GM12878 (cell line): Measurements from ENCODE around the gene ATXN1. TPM values are rescaled to one million over a fixed set of nuclear protein-coding genes. Genes with fewer than 3 reads are reported as not detected.

Experiments used
- ATAC-seq: fragments of 200-7000 bp; cut with Tn5 transposase; 3 replicates; pipeline ENCODE4 v1.9.1; 2020; ENCODE audit warnings: mild to moderate bottlenecking, moderate library complexity
- BruUV-seq: library from RNA; stranded (reverse); fragments of 400-500 nt; replicated peaks from 2 replicates; lab custom pipeline; 2021; lab: Mats Ljungman, UMichigan
- CTCF ChIA-PET: fragments of 300-600 bp; sonication (Branson Sonifier 250); formaldehyde crosslinking; extraction: SDS; loops from one replicate; lab custom pipeline; 2021; ENCODE audit warnings: inconsistent platforms; lab: Yijun Ruan, JAX
- POLR2A ChIA-PET: fragments of 350-600 bp; formaldehyde crosslinking; extraction: SDS; loops from one replicate; lab custom pipeline; 2021; ENCODE audit warnings: inconsistent platforms; lab: Charles Lee
- RAD21 ChIA-PET: fragments of 300-600 bp; sonication (Branson Sonifier 250); formaldehyde crosslinking; loops from one replicate; lab custom pipeline; 2023; ENCODE audit warnings: antibody characterized with exemption; ENCODE audit not compliant: unreplicated experiment; lab: Charles Lee
- SMC1A ChIA-PET: fragments of 300-600 bp; sonication (Branson Sonifier 250); formaldehyde crosslinking; loops from one replicate; lab custom pipeline; 2023; ENCODE audit not compliant: unreplicated experiment, uncharacterized antibody; lab: Charles Lee
- DNase-seq: peaks from one replicate; pipeline ENCODE4 v3.0.0-alpha.2; 2011; ENCODE audit warnings: low read depth, low spot score
- FAIRE-seq: peaks from 3 replicates; lab custom pipeline; 2011; peaks lifted over from hg19 to GRCh38; lab: Jason Lieb, UNC
- H2AFZ ChIP-seq: 2 replicates; pipeline ENCODE4 v1.6.0; 2011; ENCODE audit warnings: low read depth, low read length, control low read depth; ENCODE audit not compliant: control insufficient read depth
- H3K27ac ChIP-seq: 2 replicates; pipeline ENCODE4 v1.5.1; 2011; ENCODE audit warnings: control low read depth; ENCODE audit not compliant: control insufficient read depth, insufficient read depth
- H3K27me3 ChIP-seq, 2 experiments: replicated peaks in 1 of 2; 2 replicates each; pipeline versions ENCODE4 v1.6.0 to v1.6.1; 2011; ENCODE audit warnings: low read length in 1 of 2; ENCODE audit not compliant: control insufficient read depth in 2 of 2, insufficient read depth in 2 of 2
- H3K36me3 ChIP-seq, 2 experiments: 2 replicates each; pipeline ENCODE4 v1.5.1; 2011; ENCODE audit warnings: low read length in 1 of 2; ENCODE audit not compliant: control insufficient read depth in 2 of 2, insufficient read depth in 2 of 2
- H3K4me1 ChIP-seq: 2 replicates; pipeline ENCODE4 v1.6.1; 2011; ENCODE audit warnings: mild to moderate bottlenecking, low read length, moderate library complexity, mixed read lengths; ENCODE audit not compliant: control insufficient read depth, insufficient read depth
- H3K4me2 ChIP-seq: 2 replicates; pipeline ENCODE4 v1.6.0; 2011; ENCODE audit warnings: control low read depth; ENCODE audit not compliant: control insufficient read depth, insufficient read depth
- H3K4me3 ChIP-seq: fragments of 200-600 bp; sonication (generic); 2 replicates; pipeline ENCODE4 v1.5.1; 2016
- H3K79me2 ChIP-seq: 2 replicates; pipeline ENCODE4 v1.6.0; 2011; ENCODE audit warnings: low read length; ENCODE audit not compliant: control insufficient read depth, insufficient read depth
- H3K9ac ChIP-seq: 2 replicates; pipeline ENCODE4 v1.8.0; 2011; ENCODE audit warnings: low read length, control low read depth, mixed read lengths; ENCODE audit not compliant: control insufficient read depth, insufficient read depth
- H3K9me3 ChIP-seq: replicated peaks from 3 replicates; pipeline ENCODE4 v1.5.1; 2011; ENCODE audit warnings: mild to moderate bottlenecking, low read length; ENCODE audit not compliant: control insufficient read depth, insufficient read depth
- H4K20me1 ChIP-seq: 2 replicates; pipeline ENCODE4 v1.6.0; 2011; ENCODE audit not compliant: control insufficient read depth, insufficient read depth
- BHLHE40 ChIP-seq, 2 experiments: fragments of 450-650 bp in 1 of 2; IDR thresholded peaks; 2 replicates each; pipeline ENCODE4 v1.6.1; 2011 to 2017; ENCODE audit warnings: low read depth in 2 of 2, borderline replicate concordance in 1 of 2, improper control_type of control experiment in 1 of 2, low read length in 1 of 2, mild to moderate bottlenecking in 1 of 2
- CREB1 ChIP-seq: IDR thresholded peaks from 2 replicates; pipeline ENCODE4 v1.6.1; 2012; ENCODE audit warnings: low read depth, mild to moderate bottlenecking, inconsistent platforms
- E2F4 ChIP-seq: IDR thresholded peaks from 2 replicates; pipeline ENCODE4 v1.6.1; 2012; ENCODE audit warnings: low read depth, low read length, improper control_type of control experiment
- E2F8 ChIP-seq: fragments of 450-650 bp; IDR thresholded peaks from 2 replicates; pipeline ENCODE4 v1.6.1; 2018; ENCODE audit warnings: mild to moderate bottlenecking, low read depth, moderate library complexity; ENCODE audit not compliant: partially characterized antibody
- ETV6 ChIP-seq, 2 experiments: fragments of 450-650 bp in 1 of 2; IDR thresholded peaks in 1 of 2; conservative IDR thresholded peaks in 1 of 2; 2 replicates each; pipeline ENCODE4 v1.6.1; 2014; ENCODE audit warnings: antibody characterized with exemption in 1 of 2, borderline replicate concordance in 1 of 2, low read depth in 1 of 2, mild to moderate bottlenecking in 1 of 2, moderate library complexity in 1 of 2
- IRF5 ChIP-seq: fragments of 450-650 bp; IDR thresholded peaks from 2 replicates; pipeline ENCODE4 v1.6.1; 2017; ENCODE audit warnings: borderline replicate concordance
- POU2F2 ChIP-seq: IDR thresholded peaks from 3 replicates; pipeline ENCODE4 v1.6.1; 2011; ENCODE audit warnings: low read depth, mild to moderate bottlenecking, low read length, borderline replicate concordance
- PRDM15 ChIP-seq: fragments of 450-650 bp; formaldehyde crosslinking; IDR thresholded peaks from 2 replicates; pipeline ENCODE4 v1.4.0; 2020; ENCODE audit warnings: mild to moderate bottlenecking, moderate library complexity
- ZNF622 ChIP-seq: fragments of 450-650 bp; IDR thresholded peaks from 2 replicates; pipeline ENCODE4 v1.6.1; 2017; ENCODE audit warnings: mild to moderate bottlenecking, inconsistent platforms
- WGBS: methylation state at CpG from one replicate; pipeline ENCODE4 v1.1.6; 2016; ENCODE audit warnings: low lambda C conversion rate; ENCODE audit not compliant: insufficient replicate concordance, insufficient coverage; ENCODE audit errors: missing lambda C conversion rate; 5-methylcytosine and 5-hydroxymethylcytosine counted together
- in situ Hi-C: fragments of 300-500 bp; cut with MboI; formaldehyde crosslinking; loops from 9 replicates; pipeline ENCODE4 v1.14.3; 2018; ENCODE audit warnings: mixed read lengths
- intact Hi-C: fragments of 100-400 bp; cut with micrococcal nuclease; formaldehyde crosslinking; loops from one replicate; pipeline ENCODE4 v1.14.2; 2022; ENCODE audit not compliant: unreplicated experiment
- polyA plus RNA-seq, 11 experiments: library from polyadenylated mRNA; depleted of rRNA in 4 of 11; unstranded in 6 of 11; stranded (reverse) in 5 of 11; fragments of >200 nt; fragmentation: Nextera tagmentation in 4 of 11; fragmentation: Illumina TruSeq in 1 of 11; extraction: Ambion mirVana in 4 of 11; extraction: Trizol in 1 of 11; gene quantifications; 1 replicate in 1 of 11; 2 replicates in 10 of 11; pipeline versions ENCODE4 v1.2.1 to v1.2.3, GENCODE V29; 2011 to 2016; ENCODE audit warnings: inconsistent platforms in 2 of 11, missing spikeins in 2 of 11, low read depth in 1 of 11
- total RNA-seq, 4 experiments: library from RNA; depleted of rRNA in 3 of 4; stranded (reverse); fragments of >200 nt in 3 of 4; fragmentation: Illumina TruSeq in 1 of 4; extraction: Trizol in 1 of 4; gene quantifications; 2 replicates each; pipeline versions ENCODE4 v1.2.1 to v1.2.3, GENCODE V29; 2013 to 2021

ATXN1 gene
- total and polyA plus RNA-seq, 10 of the 15 experiments (the other 5 are each of a cell fraction or from before 2014, with no cell fraction given): 12.2 to 51.2 (median 20.5) TPM

GRCh38 chr6:16665182-16665581 lies 96.1 kb downstream of the ATXN1 start (continued):
- no peak for TF ChIP-seq PRDM15 (CRISPR knock-in tag)
- no peak for TF ChIP-seq POU2F2
- TF ChIP-seq E2F4: no peak
- no peak for TF ChIP-seq IRF5

- H3K4me1 ChIP-seq: peaks cover 12% of the 10 kb centered on the region
- no peak overlapping the region for H3K4me2 ChIP-seq
- H3K36me3 ChIP-seq: peaks cover 0 to 3% of the 10 kb centered on the region in 2 experiments; a peak in 2 of 4 replicates
- no peak for DNase-seq
- no peaks in the 10 kb centered on the region for H4K20me1 ChIP-seq
- ChIA-PET POLR2A (no interaction called here), CTCF (no interaction called here), RAD21 (no interaction called here), SMC1A (no interaction called here)
- TF ChIP-seq BHLHE40 (IDR thresholded peaks at IDR 0.05; ENCODE audit: borderline replicate concordance in 1 of 2, low read depth in 2 of 2, low read length in 1 of 2) (no peak), CREB1 (no peak), E2F8 (no peak), ETV6 (conservative IDR thresholded peaks at IDR 0.05 in 1 of 2, IDR thresholded peaks at IDR 0.05 in 1 of 2; ENCODE audit: borderline replicate concordance in 1 of 2, low read depth in 1 of 2) (no peak), ZNF622 (no peak)
- no peak overlapping the region for H3K9ac ChIP-seq
- 100% methylated on average over 1 of the region's 1 CpG for WGBS
- no peak overlapping the region for H3K27ac ChIP-seq
- no peak for ATAC-seq
- H3K27me3 ChIP-seq: no peaks in the 10 kb centered on the region
- H3K4me3 ChIP-seq: no peak overlapping the region
- H3K79me2 ChIP-seq: no peaks in the 10 kb centered on the region
- no peak overlapping the region for H2AFZ ChIP-seq
- in situ Hi-C loops (no loop called here), intact Hi-C loops (no loop called here)
- H3K9me3 ChIP-seq: peaks cover 7% of the 10 kb centered on the region; the same call in 2 of the 3 replicates
- BruUV-seq: no TSS peak
- no peak for FAIRE-seq
These were observed 97.4 kb downstream of the ATXN1 start for GRCh38 chr6:16663901-16664300.
